Measurements from ENCODE around the gene MYOM1.
A peak's percentile ranks its signal among the peaks of the same experiment; 100 is the strongest.

The MYOM1 gene

GRCh38 chr18:3245853-3246634 is 26.3 kb upstream of the MYOM1 start:
- TF ChIP-seq, protein P1, sequence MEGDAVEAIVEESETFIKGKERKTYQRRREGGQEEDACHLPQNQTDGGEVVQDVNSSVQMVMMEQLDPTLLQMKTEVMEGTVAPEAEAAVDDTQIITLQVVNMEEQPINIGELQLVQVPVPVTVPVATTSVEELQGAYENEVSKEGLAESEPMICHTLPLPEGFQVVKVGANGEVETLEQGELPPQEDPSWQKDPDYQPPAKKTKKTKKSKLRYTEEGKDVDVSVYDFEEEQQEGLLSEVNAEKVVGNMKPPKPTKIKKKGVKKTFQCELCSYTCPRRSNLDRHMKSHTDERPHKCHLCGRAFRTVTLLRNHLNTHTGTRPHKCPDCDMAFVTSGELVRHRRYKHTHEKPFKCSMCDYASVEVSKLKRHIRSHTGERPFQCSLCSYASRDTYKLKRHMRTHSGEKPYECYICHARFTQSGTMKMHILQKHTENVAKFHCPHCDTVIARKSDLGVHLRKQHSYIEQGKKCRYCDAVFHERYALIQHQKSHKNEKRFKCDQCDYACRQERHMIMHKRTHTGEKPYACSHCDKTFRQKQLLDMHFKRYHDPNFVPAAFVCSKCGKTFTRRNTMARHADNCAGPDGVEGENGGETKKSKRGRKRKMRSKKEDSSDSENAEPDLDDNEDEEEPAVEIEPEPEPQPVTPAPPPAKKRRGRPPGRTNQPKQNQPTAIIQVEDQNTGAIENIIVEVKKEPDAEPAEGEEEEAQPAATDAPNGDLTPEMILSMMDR (IDR thresholded peaks at IDR 0.05; ENCODE audit: control insufficient read depth, insufficient read depth, low read depth, low read length, missing control alignments), result peak; percentile 96
- no peak for DNase-seq (ENCODE audit: low read depth)
- peak overlapping the region; percentile 40 for H3K4me3 ChIP-seq (ENCODE audit: control insufficient read depth, low read depth, low read length)

- no peak overlapping the region for H3K4me3 ChIP-seq (ENCODE audit: control insufficient read depth, low read depth, low read length)
- no peak for DNase-seq (ENCODE audit: low read depth)
- TF ChIP-seq, protein P1 (IDR thresholded peaks at IDR 0.05; ENCODE audit: control insufficient read depth, insufficient read depth, low read depth, low read length, missing control alignments), result no peak
Measured at GRCh38 chr18:3245185-3245564, 25.4 kb upstream of the MYOM1 start.

DNA sequence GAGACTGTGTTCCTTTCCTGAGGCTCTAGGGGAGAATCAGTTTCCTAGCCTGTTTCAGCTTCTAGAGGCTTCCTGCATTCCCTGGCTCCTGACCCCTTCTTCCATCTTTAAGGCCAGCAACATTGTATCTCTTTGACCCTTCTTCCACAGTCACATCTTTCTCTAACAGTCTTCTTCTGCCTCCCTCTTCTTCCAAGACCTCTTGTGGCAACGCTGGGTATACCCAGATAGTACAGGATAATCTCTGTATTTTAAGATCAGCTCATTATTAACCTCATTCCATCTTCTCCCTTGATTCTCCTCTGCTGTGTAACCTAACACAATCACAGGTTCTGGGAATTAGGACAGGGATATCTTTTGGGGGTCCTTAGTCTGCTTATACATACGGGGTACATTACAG is 19.0 kb upstream of the MYOM1 start:
- DNase-seq (ENCODE audit: low read depth), result no peak
- TF ChIP-seq, protein P1 (IDR thresholded peaks at IDR 0.05; ENCODE audit: control insufficient read depth, insufficient read depth, low read depth, low read length, missing control alignments), result peak; percentile 33
- H3K4me3 ChIP-seq (ENCODE audit: control insufficient read depth, low read depth, low read length), result no peak overlapping the region

DNA sequence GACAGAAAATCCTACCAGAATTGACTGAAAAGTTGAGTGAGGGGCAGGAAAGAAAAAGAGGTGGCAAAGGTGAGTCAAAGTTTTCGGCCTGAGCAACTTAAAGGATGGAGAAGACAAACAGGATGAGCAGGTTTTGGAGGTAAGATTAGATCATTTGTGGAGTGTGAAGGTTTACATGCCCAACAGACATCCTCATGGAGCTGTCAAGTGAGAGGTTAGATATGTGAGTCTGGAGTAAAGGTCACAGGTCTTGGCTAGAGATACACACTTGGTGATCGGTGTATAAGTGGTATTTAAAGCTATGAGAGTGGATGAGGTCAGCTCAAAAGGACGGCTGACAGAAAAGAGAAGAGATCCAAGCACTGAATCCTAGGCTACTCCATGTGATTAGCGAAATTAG is 16.7 kb upstream of the MYOM1 start:
- DNase-seq (ENCODE audit: low read depth), result no peak
- TF ChIP-seq, protein P1 (IDR thresholded peaks at IDR 0.05; ENCODE audit: control insufficient read depth, insufficient read depth, low read depth, low read length, missing control alignments), result no peak

GRCh38 chr18:3235846-3236245 is 16.1 kb upstream of the MYOM1 start:
- DNase-seq (ENCODE audit: low read depth), result no peak
- no peak overlapping the region for H3K4me3 ChIP-seq (ENCODE audit: control insufficient read depth, low read depth, low read length)
- TF ChIP-seq, protein P1 (IDR thresholded peaks at IDR 0.05; ENCODE audit: control insufficient read depth, insufficient read depth, low read depth, low read length, missing control alignments), result no peak

More for the DNA sequence above, 16.7 kb upstream of the MYOM1 start:
- no peak overlapping the region for H3K4me3 ChIP-seq (ENCODE audit: control insufficient read depth, low read depth, low read length)

- TF ChIP-seq, protein P1 (IDR thresholded peaks at IDR 0.05; ENCODE audit: control insufficient read depth, insufficient read depth, low read depth, low read length, missing control alignments), result no peak
- DNase-seq (ENCODE audit: low read depth), result no peak
- no peak overlapping the region for H3K4me3 ChIP-seq (ENCODE audit: control insufficient read depth, low read depth, low read length)
Measured at GRCh38 chr18:3234457-3234856, 14.7 kb upstream of the MYOM1 start.

Measured in AG09309 (cell line).